Left kidney (tissue), 2 donors: ENCODE measurements around the gene SAT2. TPM values are rescaled to one million over a fixed set of nuclear protein-coding genes. Genes with fewer than 3 reads are reported as not detected.
"Not testable (repeated sequence)": the region's sequence is repeated elsewhere in the genome, so short reads cannot be mapped to it uniquely, and the experiment has no call there.

ENCODE experiments used
- DNase-seq: peaks from one replicate; pipeline ENCODE4 v3.0.0-alpha.2; 2013
- polyA plus RNA-seq: library from polyadenylated mRNA; unstranded; fragments of 120-200 nt; gene quantifications from one replicate; pipeline ENCODE4 v1.2.1, GENCODE V29; 2013; ENCODE audit not compliant: insufficient read length

SAT2 gene
- polyA plus RNA-seq, 1 donor: 136 TPM

- DNase-seq: not testable (repeated sequence)
Observed at GRCh38 chr17:7597561-7597960, 30.1 kb downstream of the SAT2 start.

- DNase-seq: no peak
Observed at GRCh38 chr17:7593296-7593695, 34.3 kb downstream of the SAT2 start.

GRCh38 chr17:7592422-7593021, 35.1 kb downstream of the SAT2 start:
- DNase-seq: no peak

GRCh38 chr17:7591596-7591995, 36.0 kb downstream of the SAT2 start:
- DNase-seq: no peak

GRCh38 chr17:7590743-7591142, 36.9 kb downstream of the SAT2 start:
- no peak for DNase-seq

GRCh38 chr17:7589891-7590691, 37.5 kb downstream of the SAT2 start, which contains the start of gene SOX15:
Gene SOX15, minus strand, starts transcription at chr17:7590094. Its CDS starts 418 bp downstream, at chr17:7589676.
- no peak for DNase-seq

- DNase-seq: peak; percentile 86
Observed at GRCh38 chr17:7589204-7589868, 38.3 kb downstream of the SAT2 start.

GRCh38 chr17:7588553-7589203, 38.9 kb downstream of the SAT2 start:
- no peak for DNase-seq

GRCh38 chr17:7587420-7588151, 40.0 kb downstream of the SAT2 start:
- DNase-seq: no peak

GRCh38 chr17:7586673-7587419, 40.8 kb downstream of the SAT2 start:
- DNase-seq: no peak

GRCh38 chr17:7583253-7584109, 44.1 kb downstream of the SAT2 start, which contains the start of gene MPDU1:
Gene MPDU1, plus strand, starts transcription at chr17:7583852. Its CDS starts 11 bp downstream, at chr17:7583863.
- peak; percentile 97 for DNase-seq

- DNase-seq: no peak
Observed at GRCh38 chr17:7582396-7583252, 45.0 kb downstream of the SAT2 start.

- DNase-seq: no peak
Observed at GRCh38 chr17:7580604-7581575, 46.7 kb downstream of the SAT2 start.

- no peak for DNase-seq
Observed at GRCh38 chr17:7579834-7580603, 47.6 kb downstream of the SAT2 start.

- DNase-seq: no peak
Observed at GRCh38 chr17:7579001-7579833, 48.4 kb downstream of the SAT2 start, which contains the start of gene CD68. Gene CD68, plus strand, starts transcription at chr17:7579638. Its CDS starts 40 bp downstream, at chr17:7579678.
